Motor neuron (in vitro differentiated cells): ENCODE data around the gene SF3B3. TPM values are rescaled to one million over a fixed set of nuclear protein-coding genes. Genes with fewer than 3 reads are reported as not detected.
"Not testable (repeated sequence)": the region's sequence is repeated elsewhere in the genome, so short reads cannot be mapped to it uniquely, and the experiment has no call there.

Experiments
- ATAC-seq, 8 experiments: fragments of 200-7000 bp; cut with Tn5 transposase; replicated peaks in 6 of 8; 2 replicates each; pipeline ENCODE4 v1.8.0; 2021; ENCODE audit warnings: mild to moderate bottlenecking in 8 of 8, moderate library complexity in 8 of 8
- H3K27ac ChIP-seq, 2 donors: fragments of 250-450 bp; sonication (Bioruptor Pico); 2 replicates each; pipeline ENCODE4 v1.9.0; 2021; ENCODE audit warnings: antibody characterized with exemption in 2 of 2, mild to moderate bottlenecking in 2 of 2, moderate library complexity in 1 of 2
- H3K4me1 ChIP-seq, 2 donors: fragments of 250-450 bp; sonication (Bioruptor Pico); replicated peaks in 1 of 2; 2 replicates each; pipeline ENCODE4 v1.6.1; 2021; ENCODE audit warnings: antibody characterized with exemption in 2 of 2, mild to moderate bottlenecking in 2 of 2, moderate library complexity in 1 of 2
- H3K4me3 ChIP-seq, 5 donors: fragments of 250-450 bp; sonication (Bioruptor Pico); 2 replicates each; pipeline ENCODE4 v1.9.0; 2021; ENCODE audit warnings: antibody characterized with exemption in 5 of 5, mild to moderate bottlenecking in 5 of 5, moderate library complexity in 4 of 5
- WGBS, 10 experiments: fragments of 450-650 bp; shearing (Covaris generic); methylation state at CpG; one replicate each; pipeline ENCODE4 v1.0.0; 2022; 5-methylcytosine and 5-hydroxymethylcytosine counted together
- in situ Hi-C, 9 experiments: fragments of 400-800 bp; cut with MboI; loops; one replicate each; pipeline ENCODE4 v1.15.0; 2021; ENCODE audit warnings: low sequenced_read_pairs in 9 of 9, low pct_unique_long_range_greater_than_20kb in 2 of 9; ENCODE audit not compliant: unreplicated experiment in 9 of 9
- total RNA-seq, 8 experiments: library from RNA; unstranded; fragments of 300-600 nt; gene quantifications; 2 replicates each; pipeline versions ENCODE4 v1.2.3 to v1.2.4, GENCODE V29; 2022

SF3B3 gene
- total RNA-seq, 8 experiments from 2014 or later: 74.7 to 258 (median 96.0) TPM

- peak; percentile 79 to 92 (median 86) for ATAC-seq
- in situ Hi-C loops: no loop called here
- peaks cover 24 to 28% of the 10 kb centered on the region in 2 donors for H3K4me1 ChIP-seq
- peak within 1 kb of the TSS; percentile 86 to 95 for H3K27ac ChIP-seq
- WGBS, 10 experiments: 0 to 8% (median 0%) methylated on average over 1 to 30 of the region's 36 CpGs
- H3K4me3 ChIP-seq: peak within 1 kb of the TSS; percentile 77 to 96 (median 92)
Observed at GRCh38 chr16:70523076-70523742, 407 bp upstream of the SF3B3 start, which contains the start of gene COG4. TSS of gene COG4 (minus strand) at chr16:70523554. CDS start at chr16:70523543, 11 bp downstream.

GRCh38 chr16:70524399-70524825 lies 796 bp downstream of the SF3B3 start:
- peak overlapping the region; percentile 86 to 95 for H3K27ac ChIP-seq
- WGBS, 10 experiments: 0 to 2% (median 0%) methylated on average over 4 to 20 of the region's 24 CpGs; no CpG with 5 or more reads in 3 of the 10 experiments
- H3K4me1 ChIP-seq: peaks cover 28 to 29% of the 10 kb centered on the region in 2 donors
- in situ Hi-C loops: not testable (repeated sequence)
- peak; percentile 12 to 34 (median 24) for ATAC-seq
- peak overlapping the region; percentile 77 to 96 (median 92) for H3K4me3 ChIP-seq

DNA sequence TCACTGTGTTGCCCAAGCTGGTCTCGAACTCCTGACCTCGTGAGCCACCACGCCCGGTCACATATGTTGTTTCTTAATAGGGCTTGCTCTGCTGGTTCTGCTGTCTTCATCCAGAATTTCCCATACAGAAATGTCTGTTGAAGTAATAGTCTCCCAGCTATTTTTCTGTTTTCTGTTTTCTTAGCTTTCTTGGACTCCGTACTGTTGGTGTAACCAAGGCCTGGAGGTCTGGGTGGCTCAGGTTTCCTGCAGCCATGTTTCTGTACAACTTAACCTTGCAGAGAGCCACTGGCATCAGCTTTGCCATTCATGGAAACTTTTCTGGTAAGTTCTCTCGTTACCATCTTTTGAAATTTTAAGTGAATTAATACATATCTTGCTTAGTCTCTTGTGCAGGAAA lies 2.8 kb downstream of the SF3B3 start:
- in situ Hi-C loops: loop anchor here in 2 of 9 experiments (25.0 kb wide), 2 partner anchors 164 to 236 kb away; no protein-coding TSS in a partner anchor
- no peak overlapping the region for H3K4me3 ChIP-seq

DNA sequence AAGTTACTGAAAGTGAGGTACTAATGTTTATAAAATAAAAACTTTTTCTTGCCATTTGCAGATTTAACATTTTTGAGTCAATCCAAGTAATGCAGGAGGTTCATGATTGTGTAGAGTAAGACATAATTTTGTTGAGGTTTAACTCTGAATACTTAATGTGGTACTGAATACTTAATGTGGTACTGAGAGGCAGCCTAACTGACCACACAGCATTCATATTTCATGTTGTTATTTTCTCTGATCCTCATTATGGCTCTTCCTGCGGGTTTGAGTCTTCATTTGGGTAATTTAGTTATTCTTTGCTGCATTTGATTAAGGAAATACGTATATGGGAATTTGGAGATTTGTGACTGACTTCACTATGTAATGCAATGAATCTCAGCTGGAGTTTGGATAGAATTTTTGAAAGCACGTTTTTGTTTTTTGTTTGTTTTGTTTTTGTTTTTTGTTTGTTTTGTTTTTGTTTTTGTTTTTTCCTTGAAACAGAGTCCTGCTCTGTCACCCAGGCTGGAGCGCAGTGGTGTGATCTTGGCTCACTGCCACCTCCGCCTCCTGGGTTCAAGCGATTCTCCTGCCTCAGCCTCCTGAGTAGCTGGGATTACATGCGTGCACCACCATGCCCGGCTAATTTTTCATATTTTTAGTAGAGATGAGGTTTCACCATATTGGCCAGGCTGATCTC lies 3.8 kb downstream of the SF3B3 start:
- no peak for ATAC-seq
- in situ Hi-C loops: loop anchor here in 2 of 9 experiments (25.0 kb wide), 2 partner anchors 165 to 235 kb away; no protein-coding TSS in a partner anchor
- H3K4me1 ChIP-seq: peaks cover 23 to 26% of the 10 kb centered on the region in 2 donors
- WGBS, 10 experiments: 37 to 97% (median 85%) methylated on average over 5 to 8 of the region's 8 CpGs
- H3K27ac ChIP-seq: no peak overlapping the region
- H3K4me3 ChIP-seq: no peak overlapping the region

More for the DNA sequence above, 2.8 kb downstream of the SF3B3 start:
- 0 to 100% (median 68%) methylated on average over 1 to 6 of the region's 6 CpGs; no CpG with 5 or more reads in 1 of the 10 experiments for WGBS, 10 experiments
- Histone ChIP-seq H3K27ac (no peak overlapping the region), H3K4me1 (peaks cover 28 to 29% of the 10 kb centered on the region in 2 donors)
- no peak for ATAC-seq

- H3K4me3 ChIP-seq: no peak overlapping the region
- in situ Hi-C loops: loop anchor here in 2 of 9 experiments (25.0 kb wide), 2 partner anchors 167 to 233 kb away; no protein-coding TSS in a partner anchor
- peak in 3 of 8 experiments; percentile 11 to 42 (median 26) for ATAC-seq
Observed at GRCh38 chr16:70529051-70529777, 5.6 kb downstream of the SF3B3 start.

GRCh38 chr16:70529954-70530353 lies 6.3 kb downstream of the SF3B3 start:
- peaks cover 21 to 23% of the 10 kb centered on the region in 2 donors for H3K4me1 ChIP-seq
- in situ Hi-C loops: loop anchor here in 2 of 9 experiments (25.0 kb wide), 2 partner anchors 168 to 232 kb away; no protein-coding TSS in a partner anchor
- not testable (repeated sequence) for H3K27ac ChIP-seq, ATAC-seq, H3K4me3 ChIP-seq
- 43 to 100% (median 100%) methylated on average over 1 to 7 of the region's 7 CpGs; no CpG with 5 or more reads in 4 of the 10 experiments for WGBS, 10 experiments

More at GRCh38 chr16:70529051-70529777, 5.6 kb downstream of the SF3B3 start:
- WGBS, 10 experiments: 14 to 96% (median 86%) methylated on average over 1 to 8 of the region's 8 CpGs
- Histone ChIP-seq H3K4me1 (peaks cover 21 to 23% of the 10 kb centered on the region in 2 donors), H3K27ac (no peak overlapping the region)

- in situ Hi-C loops: loop anchor here in 2 of 9 experiments (25.0 kb wide), 2 partner anchors 173 to 227 kb away; no protein-coding TSS in a partner anchor
- H3K27ac ChIP-seq: no peak overlapping the region
- 29 to 100% (median 90%) methylated on average over 1 to 2 of the region's 2 CpGs; no CpG with 5 or more reads in 3 of the 10 experiments for WGBS, 10 experiments
- no peak for ATAC-seq
- H3K4me3 ChIP-seq: no peak overlapping the region
- H3K4me1 ChIP-seq: no peaks in the 10 kb centered on the region
Observed at GRCh38 chr16:70534971-70535370, 11.4 kb downstream of the SF3B3 start.

- in situ Hi-C loops: loop anchor here in 2 of 9 experiments (25.0 kb wide), 2 partner anchors 179 to 221 kb away; no protein-coding TSS in a partner anchor
- H3K27ac ChIP-seq: no peak overlapping the region
- WGBS, 10 experiments: 40 to 100% (median 86%) methylated on average over 1 to 3 of the region's 3 CpGs
- H3K4me3 ChIP-seq: no peak overlapping the region
- no peaks in the 10 kb centered on the region for H3K4me1 ChIP-seq
- no peak for ATAC-seq
Observed at GRCh38 chr16:70540994-70541393, 17.4 kb downstream of the SF3B3 start.

GRCh38 chr16:70544548-70544947 lies 20.9 kb downstream of the SF3B3 start:
- ATAC-seq: no peak

DNA sequence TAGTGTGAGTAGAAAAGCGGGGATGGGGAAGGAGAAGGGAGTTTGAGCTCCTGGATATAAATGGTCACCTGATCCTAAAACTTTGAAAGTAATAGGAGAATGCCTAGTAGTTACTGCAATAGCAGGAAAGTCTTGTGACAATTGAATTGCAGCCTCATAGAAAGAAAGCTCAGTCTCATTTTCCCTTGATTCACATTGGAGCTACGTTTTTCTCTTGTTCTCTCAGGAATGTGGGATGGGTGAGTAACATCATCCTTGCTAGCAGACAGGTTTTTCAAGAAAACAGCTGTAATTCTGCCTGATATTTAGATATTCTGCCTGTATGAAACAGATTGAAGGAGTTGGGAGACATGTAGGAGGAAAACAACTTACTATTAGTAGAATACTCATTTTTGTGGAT lies 25.3 kb downstream of the SF3B3 start:
- 75 to 100% (median 94%) methylated on average over 1 to 2 of the region's 2 CpGs; no CpG with 5 or more reads in 2 of the 10 experiments for WGBS, 10 experiments
- no peak for ATAC-seq
- Histone ChIP-seq H3K4me3 (no peak overlapping the region), H3K27ac (no peak overlapping the region), H3K4me1 (no peaks in the 10 kb centered on the region)
- in situ Hi-C loops: loop anchor here in 2 of 9 experiments (25.0 kb wide), 2 partner anchors 187 to 213 kb away; no protein-coding TSS in a partner anchor

More at GRCh38 chr16:70544548-70544947, 20.9 kb downstream of the SF3B3 start:
- 60 to 100% (median 95%) methylated on average over 1 of the region's 1 CpG; no CpG with 5 or more reads in 2 of the 10 experiments for WGBS, 10 experiments
- H3K27ac ChIP-seq: no peak overlapping the region
- no peaks in the 10 kb centered on the region for H3K4me1 ChIP-seq
- in situ Hi-C loops: loop anchor here in 2 of 9 experiments (25.0 kb wide), 2 partner anchors 182 to 218 kb away; no protein-coding TSS in a partner anchor
- no peak overlapping the region for H3K4me3 ChIP-seq

DNA sequence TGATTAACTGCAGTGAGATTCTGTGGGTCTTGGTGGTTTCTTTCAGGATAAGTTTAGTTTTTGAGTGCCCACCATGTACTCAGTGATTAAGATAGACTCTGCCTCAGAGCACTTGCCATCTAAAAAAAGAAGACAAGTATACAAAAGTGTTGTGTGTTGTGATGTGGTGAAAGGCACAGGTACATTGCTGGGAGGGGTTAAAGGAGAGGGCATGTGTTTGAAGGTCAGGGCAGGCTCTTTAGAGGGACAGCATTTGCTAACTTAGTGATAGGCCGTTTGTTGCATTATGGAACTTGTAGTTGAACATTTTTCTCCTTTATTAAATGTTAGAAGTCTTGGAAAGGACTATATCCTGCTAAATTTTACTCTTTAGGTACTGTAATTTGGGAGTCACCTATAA lies 26.5 kb downstream of the SF3B3 start:
- 50 to 100% (median 100%) methylated on average over 1 of the region's 1 CpG; no CpG with 5 or more reads in 7 of the 10 experiments for WGBS, 10 experiments
- no peak overlapping the region for H3K4me3 ChIP-seq
- ATAC-seq: no peak
- in situ Hi-C loops: loop anchor here in 1 of 9 experiments (25.0 kb wide), 1 partner anchor 188 kb away; no protein-coding TSS in a partner anchor
- no peaks in the 10 kb centered on the region for H3K4me1 ChIP-seq
- no peak overlapping the region for H3K27ac ChIP-seq

DNA sequence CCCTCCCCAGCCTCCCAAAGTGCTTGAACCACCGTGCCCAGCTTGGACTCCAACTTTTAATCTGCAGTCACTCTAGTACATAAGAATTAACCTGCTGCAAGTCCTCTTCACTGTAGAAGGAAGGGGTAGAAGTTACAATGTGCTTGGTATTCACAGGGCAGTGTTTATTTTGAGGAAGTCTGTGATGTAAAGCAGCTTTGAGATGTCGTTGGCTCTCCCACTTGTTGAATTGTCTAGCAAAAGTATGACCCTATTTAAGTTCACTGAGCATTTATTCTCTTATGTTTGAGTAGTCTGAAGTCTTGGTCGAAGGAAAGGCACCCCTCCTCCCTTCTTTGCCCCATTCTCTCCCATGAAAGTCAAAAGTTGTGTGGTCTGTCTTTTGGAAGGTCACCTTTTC lies 28.2 kb downstream of the SF3B3 start:
- no peaks in the 10 kb centered on the region for H3K4me1 ChIP-seq
- WGBS, 10 experiments: 37 to 100% (median 92%) methylated on average over 1 to 3 of the region's 3 CpGs; no CpG with 5 or more reads in 1 of the 10 experiments
- ATAC-seq: no peak
- no peak overlapping the region for H3K27ac ChIP-seq
- in situ Hi-C loops: loop anchor here in 1 of 9 experiments (25.0 kb wide), 1 partner anchor 189 kb away; no protein-coding TSS in a partner anchor
- no peak overlapping the region for H3K4me3 ChIP-seq
